Endothelial cell of umbilical vein (primary cell): ENCODE results near the gene FSD1L. TPM values are rescaled to one million over a fixed set of nuclear protein-coding genes. Genes with fewer than 3 reads are reported as not detected.

ENCODE experiments used
- BruUV-seq: library from RNA; stranded (reverse); fragments of 400-500 nt; replicated peaks from 2 replicates; lab custom pipeline; 2021; lab: Mats Ljungman, UMichigan
- CTCF ChIA-PET: fragments of 300-600, 350-600 bp; sonication (Branson Sonifier 250); formaldehyde crosslinking; loops from one replicate; lab custom pipeline; 2021; ENCODE audit warnings: antibody characterized with exemption, inconsistent platforms; lab: Charles Lee
- POLR2A ChIA-PET: fragments of 300-600, 350-600 bp; sonication (Branson Sonifier 250); formaldehyde crosslinking; loops from one replicate; lab custom pipeline; 2021; ENCODE audit warnings: antibody characterized with exemption, inconsistent platforms; lab: Charles Lee
- DNase-seq: peaks from one replicate; pipeline ENCODE4 v3.0.0-alpha.2; 2011; ENCODE audit warnings: low read depth, low spot score
- FAIRE-seq: peaks from 2 replicates; lab custom pipeline; 2011; peaks lifted over from hg19 to GRCh38; lab: Jason Lieb, UNC
- H2AFZ ChIP-seq: 2 replicates; pipeline ENCODE4 v1.6.0; 2012; ENCODE audit warnings: low read depth, low read length, control low read depth, inconsistent platforms
- H3K27ac ChIP-seq: 2 replicates; pipeline ENCODE4 v1.5.1; 2011; ENCODE audit warnings: low read depth, mild to moderate bottlenecking, control low read depth, low read length, moderate library complexity; ENCODE audit not compliant: insufficient read depth
- H3K27me3 ChIP-seq, 2 experiments: 2 replicates each; pipeline versions ENCODE4 v1.6.0 to v1.6.1; 2011; ENCODE audit warnings: low read length in 2 of 2, mixed read lengths in 1 of 2; ENCODE audit not compliant: control insufficient read depth in 2 of 2, insufficient read depth in 2 of 2
- H3K36me3 ChIP-seq, 2 experiments: 2 replicates in 1 of 2; 3 replicates in 1 of 2; pipeline ENCODE4 v1.5.1; 2011; ENCODE audit warnings: low read length in 2 of 2, mild to moderate bottlenecking in 1 of 2, moderate library complexity in 1 of 2; ENCODE audit not compliant: control insufficient read depth in 2 of 2, insufficient read depth in 2 of 2; ENCODE audit errors: extremely low read depth in 1 of 2
- H3K4me1 ChIP-seq: 3 replicates; pipeline ENCODE4 v1.5.1; 2011; ENCODE audit warnings: mild to moderate bottlenecking, low read length; ENCODE audit not compliant: control insufficient read depth, insufficient read depth; ENCODE audit errors: extremely low read depth
- H3K4me2 ChIP-seq: 2 replicates; pipeline ENCODE4 v1.6.1; 2011; ENCODE audit warnings: low read length, control low read depth, mixed read lengths; ENCODE audit not compliant: insufficient read depth
- H3K4me3 ChIP-seq, 3 experiments: fragments of 200-600 bp in 1 of 3; sonication (generic), shearing (Covaris generic) in 1 of 3; replicated peaks in 1 of 3; 2 replicates each; pipeline ENCODE4 v1.5.1; 2011 to 2016; ENCODE audit warnings: control low read depth in 3 of 3, low read length in 3 of 3, mild to moderate bottlenecking in 2 of 3, inconsistent platforms in 1 of 3, low read depth in 1 of 3, moderate library complexity in 1 of 3; ENCODE audit not compliant: insufficient read depth in 1 of 3
- H3K79me2 ChIP-seq: 2 replicates; pipeline ENCODE4 v1.6.0; 2012; ENCODE audit warnings: low read length, inconsistent platforms; ENCODE audit not compliant: control insufficient read depth, insufficient read depth
- H3K9ac ChIP-seq: replicated peaks from 2 replicates; pipeline ENCODE3; 2011; ENCODE audit warnings: low read length, control low read depth; ENCODE audit not compliant: insufficient read depth; ENCODE audit errors: extremely low read depth
- H3K9me1 ChIP-seq: replicated peaks from 3 replicates; pipeline ENCODE4 v1.6.0; 2011; ENCODE audit warnings: mild to moderate bottlenecking, low read length; ENCODE audit not compliant: control insufficient read depth, insufficient read depth; ENCODE audit errors: extremely low read depth
- H3K9me3 ChIP-seq: replicated peaks from 2 replicates; pipeline ENCODE4 v1.5.1; 2012; ENCODE audit warnings: low read length, inconsistent platforms; ENCODE audit not compliant: control insufficient read depth, insufficient read depth
- H4K20me1 ChIP-seq: replicated peaks from 2 replicates; pipeline ENCODE3; 2011; ENCODE audit warnings: mild to moderate bottlenecking, low read length; ENCODE audit not compliant: control insufficient read depth, insufficient read depth; ENCODE audit errors: extremely low read depth
- EZH2 ChIP-seq: IDR thresholded peaks from 2 replicates; pipeline ENCODE4 v1.6.1; 2012; ENCODE audit warnings: borderline replicate concordance, low read depth, mild to moderate bottlenecking, moderate library complexity, low read length, inconsistent platforms; ENCODE audit not compliant: severe bottlenecking
- FOS ChIP-seq: IDR thresholded peaks from 2 replicates; pipeline ENCODE4 v1.6.1; 2011; ENCODE audit warnings: mild to moderate bottlenecking, low read length, moderate library complexity, borderline replicate concordance; ENCODE audit not compliant: insufficient read depth
- GATA2 ChIP-seq: IDR thresholded peaks from 2 replicates; pipeline ENCODE4 v1.7.0; 2011; ENCODE audit warnings: low read depth, mild to moderate bottlenecking, moderate library complexity, mixed read lengths, low read length; ENCODE audit not compliant: insufficient read length, insufficient read depth
- JUN ChIP-seq: IDR thresholded peaks from 2 replicates; pipeline ENCODE4 v1.6.1; 2011; ENCODE audit warnings: borderline replicate concordance, low read depth; ENCODE audit not compliant: insufficient read length, insufficient read depth
- MYC ChIP-seq: IDR thresholded peaks from one replicate; pipeline ENCODE4 v1.6.1; 2011; ENCODE audit warnings: mild to moderate bottlenecking, low read depth, low read length
- POLR2A ChIP-seq: IDR thresholded peaks from 2 replicates; pipeline ENCODE4 v1.6.1; 2012; ENCODE audit warnings: low read depth, mild to moderate bottlenecking, control low read depth, low read length
- POLR2AphosphoS5 ChIP-seq: IDR thresholded peaks from 2 replicates; pipeline ENCODE4 v1.6.1; 2012; ENCODE audit warnings: low read depth, mild to moderate bottlenecking, control low read depth, low read length, moderate library complexity; ENCODE audit not compliant: insufficient read depth
- dilution Hi-C: fragments of 300-500 bp; cut with MboI; formaldehyde crosslinking; loops from one replicate; pipeline ENCODE4 v1.15.0; 2019; ENCODE audit warnings: low sequenced_read_pairs; ENCODE audit not compliant: extremely low pct_ligation_motif_present
- intact Hi-C: fragments of 100-400 bp; cut with micrococcal nuclease; formaldehyde crosslinking; loops from one replicate; pipeline ENCODE4 v1.10.0; 2022
- polyA plus RNA-seq, 4 experiments: library from polyadenylated mRNA; depleted of rRNA in 3 of 4; stranded (reverse) in 3 of 4; unstranded in 1 of 4; fragments of >200 nt; gene quantifications; 2 replicates each; pipeline versions ENCODE4 v1.2.1 to v1.2.3, GENCODE V29; 2011 to 2012; ENCODE audit warnings: missing spikeins in 1 of 4
- total RNA-seq: library from RNA; stranded (reverse); gene quantifications from 2 replicates; pipeline ENCODE4 v1.2.3, GENCODE V29; 2021
- TF ChIP-seq, protein P1 (sequence below), 2 donors: IDR thresholded peaks; 1 replicate in 1 of 2; 2 replicates in 1 of 2; pipeline ENCODE4 v1.5.1; 2011; ENCODE audit warnings: low read length in 2 of 2, mild to moderate bottlenecking in 2 of 2, moderate library complexity in 2 of 2, control low read depth in 1 of 2, inconsistent platforms in 1 of 2, low read depth in 1 of 2; ENCODE audit not compliant: insufficient read depth in 1 of 2; ENCODE audit errors: extremely low read depth in 1 of 2
- TF ChIP-seq, protein P2 (sequence below): IDR thresholded peaks from 2 replicates; pipeline ENCODE4 v1.6.1; 2011; ENCODE audit not compliant: insufficient read depth, insufficient read length

Gene FSD1L
- total and polyA plus RNA-seq, 2 donors (not counting 3 experiments of a cell fraction or from before 2014, with no cell fraction given): 0.69 to 8.5 TPM

DNA sequence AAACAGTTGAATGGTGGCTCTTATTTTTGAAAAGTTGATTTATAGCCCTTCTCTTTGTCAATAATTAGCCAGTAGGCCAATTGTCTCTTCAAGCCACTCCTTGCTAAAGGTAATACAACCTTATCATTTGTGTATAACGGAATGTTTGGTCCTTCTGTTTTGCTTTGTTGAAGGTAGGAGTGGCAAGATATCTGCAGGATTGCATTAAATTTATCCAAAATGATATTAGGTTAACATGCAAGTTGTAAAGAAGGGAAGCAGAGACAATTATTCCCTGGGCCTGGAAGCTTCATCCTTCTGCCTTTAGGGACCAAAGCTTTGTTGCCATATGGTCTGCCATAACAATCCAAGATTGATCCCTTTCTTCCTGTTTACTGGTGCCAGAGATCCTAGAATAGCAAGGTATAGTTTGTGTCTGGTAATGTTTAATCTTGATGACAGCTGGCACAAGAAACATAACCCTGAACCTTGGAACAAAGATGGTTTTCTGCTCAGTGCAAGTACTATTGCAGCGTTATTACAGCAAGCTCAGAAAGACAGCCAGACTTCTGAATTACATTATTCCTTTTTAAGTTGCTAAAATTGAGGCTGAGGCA is 15.5 kb upstream of the FSD1L start:
- CTCF ChIA-PET: no interaction called here
- no peak for FAIRE-seq
- no peaks in the 10 kb centered on the region for H4K20me1 ChIP-seq
- TF ChIP-seq JUN (no peak), FOS (no peak), POLR2A (no peak), GATA2 (no peak), MYC (no peak), EZH2 (no peak), POLR2AphosphoS5 (no peak)
- TF ChIP-seq, protein P1, sequence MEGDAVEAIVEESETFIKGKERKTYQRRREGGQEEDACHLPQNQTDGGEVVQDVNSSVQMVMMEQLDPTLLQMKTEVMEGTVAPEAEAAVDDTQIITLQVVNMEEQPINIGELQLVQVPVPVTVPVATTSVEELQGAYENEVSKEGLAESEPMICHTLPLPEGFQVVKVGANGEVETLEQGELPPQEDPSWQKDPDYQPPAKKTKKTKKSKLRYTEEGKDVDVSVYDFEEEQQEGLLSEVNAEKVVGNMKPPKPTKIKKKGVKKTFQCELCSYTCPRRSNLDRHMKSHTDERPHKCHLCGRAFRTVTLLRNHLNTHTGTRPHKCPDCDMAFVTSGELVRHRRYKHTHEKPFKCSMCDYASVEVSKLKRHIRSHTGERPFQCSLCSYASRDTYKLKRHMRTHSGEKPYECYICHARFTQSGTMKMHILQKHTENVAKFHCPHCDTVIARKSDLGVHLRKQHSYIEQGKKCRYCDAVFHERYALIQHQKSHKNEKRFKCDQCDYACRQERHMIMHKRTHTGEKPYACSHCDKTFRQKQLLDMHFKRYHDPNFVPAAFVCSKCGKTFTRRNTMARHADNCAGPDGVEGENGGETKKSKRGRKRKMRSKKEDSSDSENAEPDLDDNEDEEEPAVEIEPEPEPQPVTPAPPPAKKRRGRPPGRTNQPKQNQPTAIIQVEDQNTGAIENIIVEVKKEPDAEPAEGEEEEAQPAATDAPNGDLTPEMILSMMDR (IDR thresholded peaks at IDR 0.05; ENCODE audit: extremely low read depth in 1 of 2, insufficient read depth in 1 of 2, low read depth in 1 of 2, low read length in 2 of 2): no peak
- TF ChIP-seq, protein P2, sequence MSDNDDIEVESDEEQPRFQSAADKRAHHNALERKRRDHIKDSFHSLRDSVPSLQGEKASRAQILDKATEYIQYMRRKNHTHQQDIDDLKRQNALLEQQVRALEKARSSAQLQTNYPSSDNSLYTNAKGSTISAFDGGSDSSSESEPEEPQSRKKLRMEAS: no peak
- H3K27me3 ChIP-seq: no peaks in the 10 kb centered on the region
- POLR2A ChIA-PET: no interaction called here
- intact Hi-C loops: no loop called here
- no peak overlapping the region for H3K4me3 ChIP-seq
- H3K36me3 ChIP-seq: no peaks in the 10 kb centered on the region
- H3K4me1 ChIP-seq: no peaks in the 10 kb centered on the region
- H2AFZ ChIP-seq: no peak overlapping the region
- H3K27ac ChIP-seq: no peak overlapping the region
- H3K9me3 ChIP-seq: no peaks in the 10 kb centered on the region
- DNase-seq: no peak
- no peaks in the 10 kb centered on the region for H3K79me2 ChIP-seq
- dilution Hi-C loops: no loop called here
- no peak overlapping the region for H3K4me2 ChIP-seq
- BruUV-seq: no TSS peak
- no peak overlapping the region for H3K9ac ChIP-seq
- H3K9me1 ChIP-seq: no peaks in the 10 kb centered on the region
